Ovary (tissue), 3 donors: ENCODE measurements around the gene WWOX.

ENCODE experiments used
- POLR2A ChIP-seq: fragments of 450-650 bp; IDR thresholded peaks from one replicate; pipeline ENCODE4 v1.6.1; 2017; ENCODE audit warnings: antibody characterized with exemption, mild to moderate bottlenecking, moderate library complexity
- TF ChIP-seq, protein P1 (sequence below), 3 donors: fragments of 450-650 bp in 2 of 3; fragments of 200-600 bp in 1 of 3; IDR thresholded peaks; one replicate each; pipeline versions ENCODE4 v1.5.1 to v1.8.0; 2016 to 2022; ENCODE audit warnings: antibody characterized with exemption in 3 of 3, mild to moderate bottlenecking in 1 of 3
- donor health status: DM: no; HTN: no; CAD: no.

- TF ChIP-seq, protein P1, sequence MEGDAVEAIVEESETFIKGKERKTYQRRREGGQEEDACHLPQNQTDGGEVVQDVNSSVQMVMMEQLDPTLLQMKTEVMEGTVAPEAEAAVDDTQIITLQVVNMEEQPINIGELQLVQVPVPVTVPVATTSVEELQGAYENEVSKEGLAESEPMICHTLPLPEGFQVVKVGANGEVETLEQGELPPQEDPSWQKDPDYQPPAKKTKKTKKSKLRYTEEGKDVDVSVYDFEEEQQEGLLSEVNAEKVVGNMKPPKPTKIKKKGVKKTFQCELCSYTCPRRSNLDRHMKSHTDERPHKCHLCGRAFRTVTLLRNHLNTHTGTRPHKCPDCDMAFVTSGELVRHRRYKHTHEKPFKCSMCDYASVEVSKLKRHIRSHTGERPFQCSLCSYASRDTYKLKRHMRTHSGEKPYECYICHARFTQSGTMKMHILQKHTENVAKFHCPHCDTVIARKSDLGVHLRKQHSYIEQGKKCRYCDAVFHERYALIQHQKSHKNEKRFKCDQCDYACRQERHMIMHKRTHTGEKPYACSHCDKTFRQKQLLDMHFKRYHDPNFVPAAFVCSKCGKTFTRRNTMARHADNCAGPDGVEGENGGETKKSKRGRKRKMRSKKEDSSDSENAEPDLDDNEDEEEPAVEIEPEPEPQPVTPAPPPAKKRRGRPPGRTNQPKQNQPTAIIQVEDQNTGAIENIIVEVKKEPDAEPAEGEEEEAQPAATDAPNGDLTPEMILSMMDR (IDR thresholded peaks at IDR 0.05), result no peak
- TF ChIP-seq POLR2A, result no peak
Measured at GRCh38 chr16:78217276-78217675, 117.8 kb downstream of the WWOX start.
